Ammon's horn (tissue), 1 donor: Measurements from ENCODE around the gene SUSD6.
"Not testable (repeated sequence)": the region's sequence is repeated elsewhere in the genome, so short reads cannot be mapped to it uniquely, and the experiment has no call there.

ENCODE experiments used
- DNase-seq: peaks from one replicate; pipeline ENCODE4 v3.0.0-alpha.2; 2016; ENCODE audit warnings: low spot score

The SUSD6 gene

GRCh38 chr14:69624136-69624535 is 12.7 kb downstream of the SUSD6 start:
- no peak for DNase-seq

GRCh38 chr14:69625299-69626131 is 14.1 kb downstream of the SUSD6 start:
- DNase-seq: peak; percentile 84

GRCh38 chr14:69626132-69626500 is 14.7 kb downstream of the SUSD6 start:
- DNase-seq: no peak

- no peak for DNase-seq
These were observed 18.1 kb downstream of the SUSD6 start for GRCh38 chr14:69629225-69630127.

- no peak for DNase-seq
These were observed 19.0 kb downstream of the SUSD6 start for GRCh38 chr14:69630360-69630759.

- DNase-seq: no peak
These were observed 20.1 kb downstream of the SUSD6 start for GRCh38 chr14:69631509-69631908.

GRCh38 chr14:69632164-69632563 is 20.8 kb downstream of the SUSD6 start:
- DNase-seq: peak; percentile 47

GRCh38 chr14:69632593-69633151 is 21.3 kb downstream of the SUSD6 start:
- DNase-seq: no peak

GRCh38 chr14:69633238-69633637 is 21.8 kb downstream of the SUSD6 start:
- DNase-seq: no peak

- DNase-seq: no peak
These were observed 24.7 kb downstream of the SUSD6 start for GRCh38 chr14:69635981-69636639.

GRCh38 chr14:69636718-69637480 is 25.5 kb downstream of the SUSD6 start:
- no peak for DNase-seq

- no peak for DNase-seq
These were observed 26.2 kb downstream of the SUSD6 start for GRCh38 chr14:69637503-69638031.

GRCh38 chr14:69640931-69641330 is 29.5 kb downstream of the SUSD6 start:
- DNase-seq: no peak

- DNase-seq: not testable (repeated sequence)
These were observed 30.9 kb downstream of the SUSD6 start for GRCh38 chr14:69642212-69642793.

- peak; percentile 43 for DNase-seq
These were observed 32.2 kb downstream of the SUSD6 start for GRCh38 chr14:69643430-69644200.

GRCh38 chr14:69644814-69645213 is 33.4 kb downstream of the SUSD6 start:
- no peak for DNase-seq

- no peak for DNase-seq
These were observed 35.8 kb downstream of the SUSD6 start for GRCh38 chr14:69647213-69647612.

- DNase-seq: not testable (repeated sequence)
These were observed 36.2 kb downstream of the SUSD6 start for GRCh38 chr14:69647642-69648041.

- DNase-seq: no peak
These were observed 37.4 kb downstream of the SUSD6 start for GRCh38 chr14:69648480-69649451.
